HepG2 (cell line): ENCODE measurements around the gene TFPI. TPM values are rescaled to one million over a fixed set of nuclear protein-coding genes. Genes with fewer than 3 reads are reported as not detected.
A peak's percentile ranks its signal among the peaks of the same experiment; 100 is the strongest.

ENCODE experiments used
- ATAC-seq: fragments of 200-7000 bp; cut with Tn5 transposase; 3 replicates; pipeline ENCODE4 v1.9.1; 2020; ENCODE audit warnings: mild to moderate bottlenecking, moderate library complexity
- BruUV-seq: library from RNA; stranded (reverse); fragments of 400-500 nt; replicated peaks from 2 replicates; lab custom pipeline; 2021; lab: Mats Ljungman, UMichigan
- CTCF ChIA-PET: fragments of 300-600 bp; formaldehyde crosslinking; extraction: SDS; loops from one replicate; lab custom pipeline; 2021; ENCODE audit warnings: low total read pairs, inconsistent platforms, low intra/inter-chr PET ratio; lab: Yijun Ruan, JAX
- POLR2A ChIA-PET: fragments of 350-600 bp; sonication (Branson Sonifier 250); formaldehyde crosslinking; loops from one replicate; lab custom pipeline; 2020; ENCODE audit warnings: antibody characterized with exemption, inconsistent platforms; lab: Yijun Ruan, JAX
- DNase-seq: peaks from one replicate; pipeline ENCODE4 v3.0.0-alpha.2; 2015; ENCODE audit warnings: low spot score
- FAIRE-seq: peaks from 3 replicates; lab custom pipeline; 2011; peaks lifted over from hg19 to GRCh38; lab: Jason Lieb, UNC
- H2AFZ ChIP-seq: one replicate; pipeline ENCODE4 v1.6.1; 2011; ENCODE audit warnings: low read length, inconsistent platforms
- H3K27ac ChIP-seq: fragments of 300-600 bp; 3 replicates; pipeline ENCODE4 v1.8.0; 2011; ENCODE audit warnings: mixed run types, mild to moderate bottlenecking, mixed read lengths, low read length, inconsistent platforms; ENCODE audit not compliant: insufficient read depth; ENCODE audit errors: extremely low read length
- H3K27me3 ChIP-seq, 2 experiments: fragments of 200-600 bp in 1 of 2; 2 replicates in 1 of 2; 3 replicates in 1 of 2; pipeline versions ENCODE4 v1.6.0 to v1.8.0; 2011; ENCODE audit warnings: low read length in 2 of 2, mild to moderate bottlenecking in 2 of 2, moderate library complexity in 2 of 2, inconsistent platforms in 1 of 2; ENCODE audit not compliant: insufficient read depth in 2 of 2, control insufficient read depth in 1 of 2
- H3K36me3 ChIP-seq, 2 experiments: fragments of 200-600 bp in 1 of 2; replicated peaks in 1 of 2; 2 replicates in 1 of 2; 3 replicates in 1 of 2; pipeline versions ENCODE4 v1.5.1 to v1.8.0; 2011; ENCODE audit warnings: low read length in 2 of 2, inconsistent platforms in 1 of 2; ENCODE audit not compliant: insufficient read depth in 2 of 2, control insufficient read depth in 1 of 2
- H3K4me1 ChIP-seq: 2 replicates; pipeline ENCODE4 v1.5.1; 2012; ENCODE audit warnings: low read length, inconsistent platforms; ENCODE audit not compliant: insufficient read depth
- H3K4me2 ChIP-seq: 2 replicates; pipeline ENCODE4 v1.6.0; 2011; ENCODE audit warnings: low read depth, low read length, inconsistent platforms
- H3K4me3 ChIP-seq, 3 experiments: fragments of 200-600 bp in 1 of 3; sonication (generic), shearing (Covaris generic) in 1 of 3; replicated peaks in 1 of 3; 2 replicates each; pipeline ENCODE4 v1.5.1; 2011 to 2016; ENCODE audit warnings: low read length in 3 of 3, inconsistent platforms in 2 of 3, low read depth in 2 of 3, mild to moderate bottlenecking in 2 of 3, control low read depth in 1 of 3, mixed read lengths in 1 of 3; ENCODE audit not compliant: insufficient read depth in 1 of 3
- H3K79me2 ChIP-seq: one replicate; pipeline ENCODE4 v1.6.1; 2011; ENCODE audit warnings: low read length, inconsistent platforms; ENCODE audit not compliant: insufficient read depth
- H3K9ac ChIP-seq: 2 replicates; pipeline ENCODE4 v1.6.0; 2011; ENCODE audit warnings: mild to moderate bottlenecking, low read depth, low read length, inconsistent platforms; ENCODE audit not compliant: insufficient read depth
- H3K9me3 ChIP-seq: 2 replicates; pipeline ENCODE4 v1.5.1; 2012; ENCODE audit warnings: mild to moderate bottlenecking, low read length
- H4K20me1 ChIP-seq: 2 replicates; pipeline ENCODE4 v1.6.0; 2011; ENCODE audit warnings: inconsistent platforms, mild to moderate bottlenecking, low read length, moderate library complexity; ENCODE audit not compliant: insufficient read depth
- ARID4A ChIP-seq: sonication (generic); formaldehyde crosslinking; IDR thresholded peaks from 2 replicates; pipeline ENCODE4 v1.5.0; 2020; ENCODE audit warnings: mild to moderate bottlenecking, missing genetic modification reagents, borderline replicate concordance
- ETV6 ChIP-seq: sonication (generic); formaldehyde crosslinking; conservative IDR thresholded peaks from 2 replicates; pipeline ENCODE4 v1.4.0; 2020; ENCODE audit warnings: missing genetic modification reagents
- KDM4B ChIP-seq: sonication (generic); formaldehyde crosslinking; IDR thresholded peaks from 2 replicates; pipeline ENCODE4 v1.4.0; 2020; ENCODE audit warnings: missing genetic modification reagents
- NONO ChIP-seq, 2 experiments: fragments of 450-650 bp in 1 of 2; sonication (generic) in 1 of 2; formaldehyde crosslinking in 1 of 2; IDR thresholded peaks in 1 of 2; conservative IDR thresholded peaks in 1 of 2; 2 replicates each; pipeline versions ENCODE4 v1.6.1 to v1.8.0; 2017 to 2022; ENCODE audit warnings: mild to moderate bottlenecking in 1 of 2, missing genetic modification reagents in 1 of 2, moderate library complexity in 1 of 2
- TARDBP ChIP-seq: sonication (generic); formaldehyde crosslinking; IDR thresholded peaks from 2 replicates; pipeline ENCODE4 v1.8.0; 2022; ENCODE audit warnings: mild to moderate bottlenecking, missing genetic modification reagents
- ZNF543 ChIP-seq: sonication (generic); formaldehyde crosslinking; IDR thresholded peaks from 2 replicates; pipeline ENCODE4 v1.4.0; 2020; ENCODE audit warnings: mild to moderate bottlenecking, missing genetic modification reagents
- WGBS: methylation state at CpG from one replicate; pipeline ENCODE4 v1.1.6; 2017; ENCODE audit warnings: low lambda C conversion rate; 5-methylcytosine and 5-hydroxymethylcytosine counted together
- in situ Hi-C: cut with HindIII; loops from 2 replicates; pipeline ENCODE4 v1.10.0; 2017; ENCODE audit warnings: low pct_unique_long_range_greater_than_20kb; ENCODE audit not compliant: extremely low pct_ligation_motif_present
- intact Hi-C: fragments of 100-400 bp; cut with micrococcal nuclease; formaldehyde crosslinking; loops from one replicate; pipeline ENCODE4 v1.10.0; 2022; ENCODE audit not compliant: unreplicated experiment
- polyA plus RNA-seq, 8 experiments: library from polyadenylated mRNA; depleted of rRNA in 3 of 8; stranded (reverse) in 7 of 8; unstranded in 1 of 8; fragments of >200 nt; fragmentation: Illumina TruSeq in 4 of 8; extraction: Trizol in 4 of 8; gene quantifications; 2 replicates each; pipeline versions ENCODE4 v1.2.1 to v1.2.3, GENCODE V29; 2011 to 2016; ENCODE audit warnings: low read depth in 4 of 8, missing spikeins in 1 of 8, mixed read lengths in 1 of 8; ENCODE audit not compliant: insufficient read depth in 1 of 8
- total RNA-seq, 5 experiments: library from RNA; depleted of rRNA; stranded (reverse); fragments of >200 nt; fragmentation: Illumina TruSeq; extraction: Trizol; gene quantifications; 2 replicates each; pipeline ENCODE4 v1.2.3, GENCODE V29; 2016; ENCODE audit warnings: low read depth in 1 of 5
- TF ChIP-seq, protein P1 (sequence below): sonication (generic); formaldehyde crosslinking; IDR thresholded peaks from 2 replicates; pipeline ENCODE4 v1.4.0; 2020; ENCODE audit warnings: missing genetic modification reagents
- TF ChIP-seq, protein P2 (sequence below): IDR thresholded peaks from 2 replicates; pipeline ENCODE4 v1.6.1; 2016; ENCODE audit warnings: low read depth, missing genetic modification reagents, missing compliant biosample characterization

The TFPI gene
- total and polyA plus RNA-seq, 2 of the 13 experiments (the other 11 are each of a cell fraction or from before 2014, with no cell fraction given), result 301 to 436 TPM

DNA sequence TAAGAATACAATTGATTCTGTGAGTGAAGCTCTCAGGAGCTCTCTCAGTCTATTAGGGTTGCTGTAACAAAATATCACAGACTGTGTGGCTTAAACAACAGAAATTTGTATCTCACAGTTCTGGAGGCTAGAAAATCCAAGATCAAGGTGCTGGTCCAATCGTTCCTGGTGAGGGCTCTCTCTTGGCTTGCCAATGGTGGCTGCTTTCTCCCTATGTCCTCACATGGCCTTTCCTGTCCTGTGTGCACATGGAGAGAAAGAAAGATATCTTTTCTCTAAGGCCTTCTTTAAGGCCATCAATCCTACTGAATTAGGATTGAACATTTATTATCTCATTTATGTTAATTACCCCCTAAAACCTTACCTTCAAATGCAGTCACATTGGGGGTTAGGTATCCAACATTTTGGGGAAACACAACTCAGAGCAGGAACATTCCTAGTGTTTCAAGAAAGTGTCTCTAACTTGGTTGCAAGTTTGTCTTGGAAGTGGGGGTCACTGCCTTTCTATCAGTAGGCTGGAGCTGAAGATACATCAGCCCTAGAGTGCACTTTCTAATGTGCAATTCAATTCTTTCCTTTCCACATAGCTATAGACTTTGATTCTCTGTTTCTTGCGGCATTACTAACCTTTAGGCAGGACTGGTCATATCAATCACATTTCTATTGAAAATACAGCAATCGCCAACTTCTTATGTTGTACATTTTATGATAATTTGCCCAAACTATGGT is 24.8 kb downstream of the TFPI start:
- H3K4me3 ChIP-seq, result no peak overlapping the region
- ChIA-PET POLR2A (interaction anchor here (0.9 to 2.6 kb wide), 2 partner anchors 10 to 19 kb away, joined by 3 to 8 read pairs; no protein-coding TSS in a partner anchor), CTCF (no interaction called here)
- 85% methylated on average over 3 of the region's 3 CpGs for WGBS
- ATAC-seq (peak; percentile 55), FAIRE-seq (no peak), DNase-seq (no peak)
- H3K4me1 ChIP-seq, result peaks cover 92% of the 10 kb centered on the region
- intact Hi-C loops (no loop called here), in situ Hi-C loops (loop anchor here (25.0 kb wide), 1 partner anchor 1908 kb away; the partner anchor contains the start of gene WDR75)
- no peak overlapping the region for H3K4me2 ChIP-seq
- no peak overlapping the region for H3K9ac ChIP-seq
- peaks cover 89% of the 10 kb centered on the region for H3K79me2 ChIP-seq
- peaks cover 6 to 42% of the 10 kb centered on the region in 2 experiments for H3K36me3 ChIP-seq
- H4K20me1 ChIP-seq, result no peaks in the 10 kb centered on the region; the same call in 1 of the 2 replicates
- H3K27ac ChIP-seq, result peak overlapping the region; percentile 26
- no peaks in the 10 kb centered on the region for H3K27me3 ChIP-seq
- no peak overlapping the region for H2AFZ ChIP-seq
- no TSS peak for BruUV-seq
- no peaks in the 10 kb centered on the region for H3K9me3 ChIP-seq
- TF ChIP-seq, protein P1, sequence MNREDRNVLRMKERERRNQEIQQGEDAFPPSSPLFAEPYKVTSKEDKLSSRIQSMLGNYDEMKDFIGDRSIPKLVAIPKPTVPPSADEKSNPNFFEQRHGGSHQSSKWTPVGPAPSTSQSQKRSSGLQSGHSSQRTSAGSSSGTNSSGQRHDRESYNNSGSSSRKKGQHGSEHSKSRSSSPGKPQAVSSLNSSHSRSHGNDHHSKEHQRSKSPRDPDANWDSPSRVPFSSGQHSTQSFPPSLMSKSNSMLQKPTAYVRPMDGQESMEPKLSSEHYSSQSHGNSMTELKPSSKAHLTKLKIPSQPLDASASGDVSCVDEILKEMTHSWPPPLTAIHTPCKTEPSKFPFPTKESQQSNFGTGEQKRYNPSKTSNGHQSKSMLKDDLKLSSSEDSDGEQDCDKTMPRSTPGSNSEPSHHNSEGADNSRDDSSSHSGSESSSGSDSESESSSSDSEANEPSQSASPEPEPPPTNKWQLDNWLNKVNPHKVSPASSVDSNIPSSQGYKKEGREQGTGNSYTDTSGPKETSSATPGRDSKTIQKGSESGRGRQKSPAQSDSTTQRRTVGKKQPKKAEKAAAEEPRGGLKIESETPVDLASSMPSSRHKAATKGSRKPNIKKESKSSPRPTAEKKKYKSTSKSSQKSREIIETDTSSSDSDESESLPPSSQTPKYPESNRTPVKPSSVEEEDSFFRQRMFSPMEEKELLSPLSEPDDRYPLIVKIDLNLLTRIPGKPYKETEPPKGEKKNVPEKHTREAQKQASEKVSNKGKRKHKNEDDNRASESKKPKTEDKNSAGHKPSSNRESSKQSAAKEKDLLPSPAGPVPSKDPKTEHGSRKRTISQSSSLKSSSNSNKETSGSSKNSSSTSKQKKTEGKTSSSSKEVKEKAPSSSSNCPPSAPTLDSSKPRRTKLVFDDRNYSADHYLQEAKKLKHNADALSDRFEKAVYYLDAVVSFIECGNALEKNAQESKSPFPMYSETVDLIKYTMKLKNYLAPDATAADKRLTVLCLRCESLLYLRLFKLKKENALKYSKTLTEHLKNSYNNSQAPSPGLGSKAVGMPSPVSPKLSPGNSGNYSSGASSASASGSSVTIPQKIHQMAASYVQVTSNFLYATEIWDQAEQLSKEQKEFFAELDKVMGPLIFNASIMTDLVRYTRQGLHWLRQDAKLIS (CRISPR knock-in tag), result peak; percentile 40; the same call in 1 of the 2 replicates
- TF ChIP-seq ARID4A (CRISPR knock-in tag) (peak; percentile 17; the same call in 1 of the 2 replicates), KDM4B (CRISPR knock-in tag) (no peak), ETV6 (CRISPR knock-in tag) (no peak), TARDBP (no peak), NONO (IDR thresholded peaks at IDR 0.05) (no peak), NONO (CRISPR knock-in tag; conservative IDR thresholded peaks at IDR 0.05) (0 out of 2 replicates have a peak, but pooled peaks have one; percentile 21), ZNF543 (CRISPR knock-in tag) (no peak)
- TF ChIP-seq, protein P2, sequence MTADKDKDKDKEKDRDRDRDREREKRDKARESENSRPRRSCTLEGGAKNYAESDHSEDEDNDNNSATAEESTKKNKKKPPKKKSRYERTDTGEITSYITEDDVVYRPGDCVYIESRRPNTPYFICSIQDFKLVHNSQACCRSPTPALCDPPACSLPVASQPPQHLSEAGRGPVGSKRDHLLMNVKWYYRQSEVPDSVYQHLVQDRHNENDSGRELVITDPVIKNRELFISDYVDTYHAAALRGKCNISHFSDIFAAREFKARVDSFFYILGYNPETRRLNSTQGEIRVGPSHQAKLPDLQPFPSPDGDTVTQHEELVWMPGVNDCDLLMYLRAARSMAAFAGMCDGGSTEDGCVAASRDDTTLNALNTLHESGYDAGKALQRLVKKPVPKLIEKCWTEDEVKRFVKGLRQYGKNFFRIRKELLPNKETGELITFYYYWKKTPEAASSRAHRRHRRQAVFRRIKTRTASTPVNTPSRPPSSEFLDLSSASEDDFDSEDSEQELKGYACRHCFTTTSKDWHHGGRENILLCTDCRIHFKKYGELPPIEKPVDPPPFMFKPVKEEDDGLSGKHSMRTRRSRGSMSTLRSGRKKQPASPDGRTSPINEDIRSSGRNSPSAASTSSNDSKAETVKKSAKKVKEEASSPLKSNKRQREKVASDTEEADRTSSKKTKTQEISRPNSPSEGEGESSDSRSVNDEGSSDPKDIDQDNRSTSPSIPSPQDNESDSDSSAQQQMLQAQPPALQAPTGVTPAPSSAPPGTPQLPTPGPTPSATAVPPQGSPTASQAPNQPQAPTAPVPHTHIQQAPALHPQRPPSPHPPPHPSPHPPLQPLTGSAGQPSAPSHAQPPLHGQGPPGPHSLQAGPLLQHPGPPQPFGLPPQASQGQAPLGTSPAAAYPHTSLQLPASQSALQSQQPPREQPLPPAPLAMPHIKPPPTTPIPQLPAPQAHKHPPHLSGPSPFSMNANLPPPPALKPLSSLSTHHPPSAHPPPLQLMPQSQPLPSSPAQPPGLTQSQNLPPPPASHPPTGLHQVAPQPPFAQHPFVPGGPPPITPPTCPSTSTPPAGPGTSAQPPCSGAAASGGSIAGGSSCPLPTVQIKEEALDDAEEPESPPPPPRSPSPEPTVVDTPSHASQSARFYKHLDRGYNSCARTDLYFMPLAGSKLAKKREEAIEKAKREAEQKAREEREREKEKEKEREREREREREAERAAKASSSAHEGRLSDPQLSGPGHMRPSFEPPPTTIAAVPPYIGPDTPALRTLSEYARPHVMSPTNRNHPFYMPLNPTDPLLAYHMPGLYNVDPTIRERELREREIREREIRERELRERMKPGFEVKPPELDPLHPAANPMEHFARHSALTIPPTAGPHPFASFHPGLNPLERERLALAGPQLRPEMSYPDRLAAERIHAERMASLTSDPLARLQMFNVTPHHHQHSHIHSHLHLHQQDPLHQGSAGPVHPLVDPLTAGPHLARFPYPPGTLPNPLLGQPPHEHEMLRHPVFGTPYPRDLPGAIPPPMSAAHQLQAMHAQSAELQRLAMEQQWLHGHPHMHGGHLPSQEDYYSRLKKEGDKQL (CRISPR knock-in tag), result 0 out of 2 replicates have a peak, but pooled peaks have one; percentile 14
